Femur (tissue), 1 donor: ENCODE results near the gene SNAP47.

Experiments used
- DNase-seq: peaks from one replicate; pipeline ENCODE4 v3.0.0-alpha.2; 2017

Gene SNAP47

GRCh38 chr1:227786673-227787512 is 51.7 kb downstream of the SNAP47 start:
- DNase-seq: no peak

DNA sequence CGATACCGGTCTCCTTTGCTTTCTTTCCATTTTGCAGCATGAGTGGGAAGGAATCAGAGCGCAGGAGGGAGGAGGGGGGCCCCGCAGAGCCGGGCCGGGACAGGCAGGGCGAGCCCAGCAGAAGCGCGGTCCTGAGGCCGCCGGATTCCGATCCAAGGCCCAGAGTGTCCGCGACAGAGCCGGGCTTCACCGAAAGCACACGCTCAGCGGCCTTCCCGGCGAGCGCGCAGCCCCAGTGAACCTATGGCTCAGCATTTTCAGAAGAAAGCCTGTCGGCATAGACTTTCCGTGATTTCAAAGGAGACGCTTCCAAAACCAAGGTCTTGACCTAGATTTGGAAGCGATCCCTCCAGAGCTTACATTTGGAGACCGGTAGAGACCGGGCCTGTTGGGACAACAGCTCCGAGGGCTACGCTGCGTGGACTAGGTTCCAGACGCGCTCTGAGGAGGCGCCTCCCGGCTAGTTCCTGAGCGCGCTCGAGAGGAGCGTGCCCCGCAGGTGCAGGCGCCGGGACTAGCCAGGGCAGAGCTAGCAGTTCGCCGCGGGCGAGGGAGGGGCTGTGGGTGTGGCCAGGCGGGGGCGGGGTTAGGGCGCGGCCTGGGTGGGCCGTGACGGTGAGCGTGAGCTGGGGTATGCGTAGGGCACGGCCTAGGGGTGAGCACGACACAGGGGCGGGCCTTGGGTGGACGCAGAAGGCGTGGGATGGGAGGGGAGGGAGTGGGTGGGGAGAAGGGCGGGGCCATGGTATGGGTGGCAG is 52.5 kb downstream of the SNAP47 start:
- peak; percentile 92 for DNase-seq

DNA sequence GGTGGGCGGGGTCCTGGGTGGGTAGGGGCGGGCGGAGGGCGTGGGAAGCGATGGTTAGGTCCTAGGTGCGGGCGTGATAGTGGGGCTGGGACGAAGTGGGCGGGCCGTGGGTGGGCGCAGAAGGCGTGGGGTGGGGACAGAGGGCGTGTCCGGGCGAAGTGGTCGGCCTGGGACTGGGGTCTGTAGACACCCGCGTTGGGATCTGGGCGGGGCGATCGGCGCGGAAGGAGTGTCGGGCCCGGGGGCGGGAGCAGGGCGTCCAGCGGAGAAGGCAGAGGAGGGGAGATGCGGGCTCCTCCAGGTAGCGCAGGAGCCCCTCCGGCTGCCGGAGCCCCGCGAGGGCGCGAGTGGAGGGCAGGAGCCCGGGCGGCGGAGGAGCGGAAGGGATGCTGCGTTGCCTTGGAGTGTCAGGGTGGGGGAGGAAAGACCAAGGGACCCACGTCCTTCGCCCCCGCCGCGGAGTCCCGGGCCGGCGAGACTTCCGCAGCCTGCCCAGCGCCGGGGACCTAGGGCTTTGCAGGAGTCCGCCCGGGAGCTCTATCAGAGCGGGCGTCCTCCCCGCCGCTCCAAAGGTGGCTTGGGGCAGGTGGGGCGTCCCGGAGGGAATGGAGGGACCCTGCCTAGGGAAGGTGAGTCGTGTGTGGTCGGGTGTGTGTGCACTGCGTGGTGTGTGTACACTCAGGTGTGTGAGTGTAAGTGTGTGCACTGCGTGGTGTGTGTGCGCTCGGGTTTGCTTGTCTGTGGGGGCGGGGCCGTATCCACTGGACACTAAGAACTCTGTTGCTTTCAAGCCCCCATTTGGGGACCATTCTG is 53.2 kb downstream of the SNAP47 start:
- no peak for DNase-seq

DNA sequence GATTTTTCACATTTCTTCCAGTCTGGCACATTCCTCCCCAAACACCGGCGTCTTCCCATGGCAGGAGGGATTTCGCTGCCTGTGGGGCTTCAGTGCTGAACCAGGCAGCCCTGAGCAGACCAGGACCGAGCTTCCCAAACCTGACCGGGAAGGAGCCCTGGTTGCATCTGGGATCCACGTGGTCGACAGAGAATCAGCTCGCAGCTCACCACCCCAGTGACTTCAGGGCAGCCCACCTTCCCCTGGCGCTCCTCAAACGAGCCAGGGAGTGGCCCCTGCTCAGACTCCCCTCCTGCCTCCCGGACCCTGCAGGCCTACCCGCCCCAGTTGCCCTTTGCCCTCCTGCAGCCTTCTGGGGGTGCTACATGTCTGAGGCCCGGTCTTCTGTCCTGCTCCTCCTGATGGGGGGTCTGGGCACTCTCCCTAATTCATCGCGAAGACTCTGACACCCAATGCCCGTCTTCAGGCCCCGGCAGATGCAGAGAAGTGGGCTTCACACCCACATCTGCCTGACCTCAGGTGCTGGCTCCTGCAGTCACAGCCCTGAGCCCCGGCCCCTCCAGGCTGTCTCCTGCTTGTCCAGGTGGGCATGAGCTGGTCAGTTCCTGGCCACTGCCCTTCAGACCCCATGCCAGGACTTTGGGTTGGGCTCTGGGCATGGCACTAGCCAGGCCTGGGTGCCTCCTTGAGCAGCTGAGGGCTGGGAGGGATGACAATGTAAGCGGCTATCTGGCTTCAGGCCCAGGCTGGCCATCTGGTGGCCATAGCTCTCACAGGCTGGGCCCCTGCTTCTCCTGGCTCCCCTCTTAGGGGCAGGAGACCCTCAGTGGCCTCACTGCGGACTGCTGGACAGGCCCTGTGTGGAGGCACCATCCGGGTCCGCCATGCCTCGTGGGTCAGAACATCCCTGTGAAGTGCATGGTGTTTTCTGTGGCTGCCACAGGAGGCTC is 54.1 kb downstream of the SNAP47 start:
- DNase-seq: no peak

DNA sequence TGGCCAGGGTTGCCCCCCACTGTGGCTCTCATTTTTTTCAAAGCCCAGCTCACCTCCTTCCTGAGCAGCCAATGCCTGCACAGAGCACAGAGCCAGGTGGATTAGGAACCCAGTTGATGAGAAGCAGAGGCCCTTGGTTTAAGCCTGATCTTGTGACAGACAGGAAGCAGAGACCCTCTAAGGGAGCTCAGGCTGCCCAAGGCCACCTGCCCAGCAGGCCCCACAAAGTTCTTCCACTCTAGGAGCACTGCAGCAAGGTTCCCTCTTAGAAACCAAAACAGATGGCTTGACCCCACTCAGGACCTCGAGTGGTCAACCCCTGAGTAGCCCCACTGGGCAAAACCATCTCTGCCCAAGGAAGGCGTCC is 54.8 kb downstream of the SNAP47 start:
- DNase-seq: no peak

- no peak for DNase-seq
These were observed 55.6 kb downstream of the SNAP47 start for GRCh38 chr1:227790868-227791267.

- no peak for DNase-seq
These were observed 56.3 kb downstream of the SNAP47 start for GRCh38 chr1:227791425-227792143.

DNA sequence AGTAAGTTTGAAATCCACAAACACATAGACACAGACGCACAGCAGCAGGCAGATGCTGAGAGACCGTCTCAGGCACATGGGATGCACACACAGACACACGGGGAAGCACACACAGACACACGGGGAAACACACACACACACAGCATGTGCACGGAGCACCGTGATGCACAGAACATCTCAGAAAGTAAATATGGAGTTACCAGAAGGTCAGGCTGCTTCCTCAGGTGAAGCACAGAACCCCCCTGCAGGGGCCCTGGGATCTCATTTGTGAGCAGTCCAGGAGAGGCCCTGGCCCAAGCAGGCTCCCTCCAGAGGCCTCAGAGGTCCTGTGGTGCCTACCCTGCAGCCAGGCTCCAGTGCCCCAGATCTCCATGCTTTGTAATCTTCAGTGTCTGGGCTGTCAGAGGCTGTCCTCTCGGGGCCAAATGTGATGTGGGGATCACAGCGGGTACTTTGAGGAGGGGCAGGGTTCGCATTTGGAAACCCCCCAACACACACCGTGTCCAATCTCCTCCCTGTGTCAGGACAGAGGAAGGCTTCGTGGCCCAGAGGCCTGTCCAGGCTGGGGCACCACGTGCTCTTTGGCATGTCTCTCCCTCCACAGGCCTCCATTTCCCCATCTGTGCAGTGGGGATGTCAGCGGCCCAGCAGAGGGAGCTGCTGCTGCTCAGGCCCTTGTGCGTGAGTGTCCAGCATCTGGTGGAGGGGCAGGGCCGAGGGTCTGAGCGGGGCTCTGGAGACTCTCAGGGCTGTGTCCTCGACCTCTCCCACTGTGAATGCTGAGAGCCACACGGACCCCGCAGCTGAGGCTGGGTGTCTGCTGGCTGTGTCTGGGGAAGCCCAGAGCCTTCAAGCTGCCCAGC is 57.2 kb downstream of the SNAP47 start:
- no peak for DNase-seq

GRCh38 chr1:227793079-227793947 is 58.1 kb downstream of the SNAP47 start:
- no peak for DNase-seq

- DNase-seq: peak; percentile 90
These were observed 58.9 kb downstream of the SNAP47 start for GRCh38 chr1:227793948-227794816.

GRCh38 chr1:227794817-227795192 is 59.6 kb downstream of the SNAP47 start:
- peak; percentile 53 for DNase-seq

GRCh38 chr1:227795732-227796131 is 60.5 kb downstream of the SNAP47 start:
- no peak for DNase-seq

DNA sequence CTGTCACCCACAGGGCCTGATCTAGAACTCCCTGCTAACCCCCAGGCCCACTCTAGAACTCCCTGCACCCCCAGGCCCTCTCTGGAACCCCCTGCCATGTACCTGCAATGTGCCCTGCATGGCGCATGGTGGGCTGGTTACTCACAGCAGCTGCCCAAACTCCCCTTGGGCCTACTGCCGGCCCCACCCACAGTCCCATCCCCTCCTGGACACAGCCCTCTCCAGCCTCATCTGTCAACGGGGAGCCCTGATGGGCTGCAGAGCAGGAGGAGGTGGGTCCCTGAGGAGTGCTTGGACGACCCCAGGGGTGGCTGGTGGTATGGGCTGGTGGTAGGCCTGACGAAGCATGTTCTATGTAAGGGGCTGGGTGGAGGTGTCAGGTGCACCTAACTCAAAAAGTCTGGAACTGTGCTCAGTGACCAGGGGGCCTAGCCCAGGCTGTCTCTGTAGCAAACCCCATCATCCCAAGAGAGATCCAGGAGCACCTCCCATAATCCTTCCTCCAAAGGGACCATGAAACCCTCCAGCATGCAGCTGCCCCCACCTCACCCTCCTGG is 61.2 kb downstream of the SNAP47 start:
- no peak for DNase-seq

GRCh38 chr1:227797144-227797543 is 61.9 kb downstream of the SNAP47 start:
- DNase-seq: no peak

- DNase-seq: no peak
These were observed 62.4 kb downstream of the SNAP47 start for GRCh38 chr1:227797625-227798024.

- DNase-seq: no peak
These were observed 63.0 kb downstream of the SNAP47 start for GRCh38 chr1:227798078-227798802.

DNA sequence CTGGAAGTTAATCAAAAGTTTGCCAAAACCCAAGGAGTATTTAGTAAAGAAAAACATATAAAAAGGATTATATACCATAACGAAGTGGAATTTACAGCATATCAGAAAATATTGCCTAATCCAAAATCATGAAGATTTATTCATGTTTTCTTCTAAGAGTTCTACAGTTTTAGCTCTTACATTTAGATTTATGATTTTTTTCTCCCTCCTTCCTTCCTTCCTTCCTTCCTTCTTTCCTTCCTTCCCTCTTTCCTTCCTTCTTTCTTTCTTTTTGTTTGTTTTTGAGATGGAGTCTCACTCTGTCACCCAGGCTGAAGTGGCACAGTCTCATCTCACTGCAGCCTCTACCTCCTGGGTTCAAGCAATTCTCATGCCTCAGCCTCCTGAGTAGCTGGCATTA is 64.5 kb downstream of the SNAP47 start:
- DNase-seq: no peak
